A673 (cell line): ENCODE results near the gene ASB1. TPM values are rescaled to one million over a fixed set of nuclear protein-coding genes. Genes with fewer than 3 reads are reported as not detected.
"Not testable (repeated sequence)": the region's sequence is repeated elsewhere in the genome, so short reads cannot be mapped to it uniquely, and the experiment has no call there.

ENCODE experiments used
- BruUV-seq: library from RNA; stranded (reverse); fragments of 400-500 nt; replicated peaks from 2 replicates; lab custom pipeline; 2021; lab: Mats Ljungman, UMichigan
- CTCF ChIA-PET: fragments of 300-600 bp; sonication (Branson Sonifier 250); formaldehyde crosslinking; loops from one replicate; lab custom pipeline; 2022; ENCODE audit warnings: antibody characterized with exemption; lab: Charles Lee
- POLR2A ChIA-PET: fragments of 300-600 bp; sonication (Branson Sonifier 250); formaldehyde crosslinking; loops from one replicate; lab custom pipeline; 2022; ENCODE audit warnings: antibody characterized with exemption; ENCODE audit not compliant: low non-redundant PET; lab: Charles Lee
- DNase-seq: peaks from one replicate; pipeline ENCODE4 v3.0.0-alpha.2; 2015; ENCODE audit warnings: low spot score
- H3K27ac ChIP-seq: fragments of 200-600 bp; sonication (generic); 2 replicates; pipeline ENCODE4 v1.5.1; 2016; ENCODE audit warnings: mixed run types, low read depth, mild to moderate bottlenecking, mixed read lengths, antibody characterized with exemption, low read length; ENCODE audit not compliant: poor library complexity, severe bottlenecking
- H3K27me3 ChIP-seq: fragments of 200-600 bp; sonication (generic); replicated peaks from 2 replicates; pipeline ENCODE4 v1.6.1; 2017; ENCODE audit warnings: mixed run types, low read depth, mild to moderate bottlenecking, mixed read lengths, antibody characterized with exemption, low read length; ENCODE audit not compliant: insufficient read depth, poor library complexity
- H3K36me3 ChIP-seq: fragments of 200-600 bp; sonication (generic); 2 replicates; pipeline ENCODE4 v1.6.1; 2016; ENCODE audit warnings: mixed run types, mild to moderate bottlenecking, mixed read lengths, antibody characterized with exemption, low read length; ENCODE audit not compliant: insufficient read depth, poor library complexity, severe bottlenecking
- H3K4me1 ChIP-seq: fragments of 200-600 bp; sonication (generic); 2 replicates; pipeline ENCODE4 v1.6.1; 2017; ENCODE audit warnings: mixed run types, mild to moderate bottlenecking, mixed read lengths, antibody characterized with exemption, low read length; ENCODE audit not compliant: insufficient read depth, poor library complexity, severe bottlenecking
- H3K4me3 ChIP-seq: fragments of 200-600 bp; sonication (generic); 2 replicates; pipeline ENCODE4 v1.5.1; 2016; ENCODE audit warnings: low read depth, mixed run types, mild to moderate bottlenecking, mixed read lengths, low read length; ENCODE audit not compliant: poor library complexity, severe bottlenecking
- H3K9me3 ChIP-seq: fragments of 200-600 bp; sonication (generic); 2 replicates; pipeline ENCODE4 v1.6.1; 2016; ENCODE audit warnings: mixed run types, low read depth, mild to moderate bottlenecking, mixed read lengths, antibody characterized with exemption, low read length; ENCODE audit not compliant: poor library complexity, severe bottlenecking
- CTCF ChIP-seq: fragments of 300-800, 200-600 bp; sonication (generic); conservative IDR thresholded peaks from 2 replicates; pipeline ENCODE4 v1.5.1; 2017; ENCODE audit warnings: low read depth, mild to moderate bottlenecking, antibody characterized with exemption, low read length, moderate library complexity, mixed read lengths
- EZH2 ChIP-seq: fragments of 200-600 bp; sonication (generic); IDR thresholded peaks from 2 replicates; pipeline ENCODE4 v1.6.1; 2017; ENCODE audit warnings: borderline replicate concordance, low read depth, mild to moderate bottlenecking, mixed read lengths, antibody characterized with exemption, low read length; ENCODE audit not compliant: poor library complexity, severe bottlenecking
- intact Hi-C: fragments of 100-400 bp; cut with micrococcal nuclease; formaldehyde crosslinking; loops from one replicate; pipeline ENCODE4 v1.10.0; 2022; ENCODE audit not compliant: unreplicated experiment
- total RNA-seq: library from RNA; stranded (reverse); gene quantifications from 2 replicates; pipeline ENCODE4 v1.2.3, GENCODE V29; 2021

Gene ASB1
- total RNA-seq, 1 experiment from 2014 or later, result 36.9 TPM

GRCh38 chr2:238440331-238440730, 13.6 kb downstream of the ASB1 start:
- no peak overlapping the region for H3K27ac ChIP-seq
- intact Hi-C loops, result no loop called here
- H3K36me3 ChIP-seq, result peaks cover 40% of the 10 kb centered on the region
- H3K27me3 ChIP-seq, result no peaks in the 10 kb centered on the region
- H3K4me3 ChIP-seq, result no peak overlapping the region
- no peak for DNase-seq
- H3K4me1 ChIP-seq, result no peaks in the 10 kb centered on the region
- ChIA-PET CTCF (no interaction called here), POLR2A (no interaction called here)
- no TSS peak for BruUV-seq
- TF ChIP-seq EZH2 (no peak), CTCF (no peak)
- H3K9me3 ChIP-seq, result no peaks in the 10 kb centered on the region

- BruUV-seq, result no TSS peak
- POLR2A ChIA-PET, result no interaction called here
Observed at GRCh38 chr2:238440767-238441166, 14.0 kb downstream of the ASB1 start.

GRCh38 chr2:238441262-238442114, 14.8 kb downstream of the ASB1 start:
- H3K27ac ChIP-seq, result no peak overlapping the region
- BruUV-seq, result no TSS peak
- H3K4me3 ChIP-seq, result no peak overlapping the region
- no peak for TF ChIP-seq CTCF
- TF ChIP-seq EZH2, result no peak
- no peaks in the 10 kb centered on the region for H3K9me3 ChIP-seq
- ChIA-PET CTCF (interaction anchor here (0.6 kb wide), 1 partner anchor 39 kb away, joined by 3 read pairs; no protein-coding TSS in a partner anchor), POLR2A (interaction anchor here (0.6 kb wide), 1 partner anchor 152 kb away, joined by 3 read pairs; no protein-coding TSS in a partner anchor)
- peaks cover 40% of the 10 kb centered on the region for H3K36me3 ChIP-seq
- H3K4me1 ChIP-seq, result no peaks in the 10 kb centered on the region
- intact Hi-C loops, result no loop called here
- no peaks in the 10 kb centered on the region for H3K27me3 ChIP-seq
- DNase-seq, result peak; percentile 17

More at GRCh38 chr2:238440767-238441166, 14.0 kb downstream of the ASB1 start:
- H3K4me3 ChIP-seq, result no peak overlapping the region
- no peak overlapping the region for H3K27ac ChIP-seq
- H3K27me3 ChIP-seq, result no peaks in the 10 kb centered on the region
- peaks cover 40% of the 10 kb centered on the region for H3K36me3 ChIP-seq
- TF ChIP-seq EZH2, result no peak
- no peak for TF ChIP-seq CTCF
- H3K9me3 ChIP-seq, result no peaks in the 10 kb centered on the region
- DNase-seq, result no peak
- CTCF ChIA-PET, result no interaction called here
- no peaks in the 10 kb centered on the region for H3K4me1 ChIP-seq
- intact Hi-C loops, result no loop called here

GRCh38 chr2:238442257-238442656, 15.5 kb downstream of the ASB1 start:
- H3K4me1 ChIP-seq, DNase-seq, H3K4me3 ChIP-seq, H3K27me3 ChIP-seq, CTCF ChIA-PET, intact Hi-C loops, BruUV-seq, H3K27ac ChIP-seq, H3K9me3 ChIP-seq: not testable (repeated sequence)
- POLR2A ChIA-PET, result interaction anchor here (0.6 kb wide), 1 partner anchor 153 kb away, joined by 3 read pairs; no protein-coding TSS in a partner anchor
- peaks cover 46% of the 10 kb centered on the region for H3K36me3 ChIP-seq
